Activated naive CD8-positive, alpha-beta T cell treated with anti-CD3 and anti-CD28 coated beads, Interleukin-2, amount 50 U/mL, for 24 hours (primary cell): ENCODE results near the gene PEX11B.

ENCODE experiments used
- ATAC-seq: fragments of 150-1000 bp; cut with Tn5 transposase; one replicate; pipeline ENCODE4 v1.10.0; 2021
- DNase-seq: peaks from one replicate; pipeline ENCODE4 v3.0.0; 2021
- H3K27ac Mint-ChIP-seq: one replicate; pipeline ENCODE4 v1.8.0; 2021; ENCODE audit warnings: mild to moderate bottlenecking, mixed read lengths
- H3K27me3 Mint-ChIP-seq: one replicate; pipeline ENCODE4 v1.8.0; 2021; ENCODE audit warnings: mixed read lengths
- H3K36me3 Mint-ChIP-seq: one replicate; pipeline ENCODE4 v1.8.0; 2021; ENCODE audit warnings: low read depth, mixed read lengths
- H3K4me1 Mint-ChIP-seq: one replicate; pipeline ENCODE4 v1.8.0; 2021; ENCODE audit warnings: mixed read lengths
- H3K4me3 Mint-ChIP-seq: one replicate; pipeline ENCODE4 v1.8.0; 2021; ENCODE audit warnings: mild to moderate bottlenecking, moderate library complexity, mixed read lengths
- H3K9me3 Mint-ChIP-seq: one replicate; pipeline ENCODE4 v1.8.0; 2021; ENCODE audit warnings: mixed read lengths

PEX11B gene

DNA sequence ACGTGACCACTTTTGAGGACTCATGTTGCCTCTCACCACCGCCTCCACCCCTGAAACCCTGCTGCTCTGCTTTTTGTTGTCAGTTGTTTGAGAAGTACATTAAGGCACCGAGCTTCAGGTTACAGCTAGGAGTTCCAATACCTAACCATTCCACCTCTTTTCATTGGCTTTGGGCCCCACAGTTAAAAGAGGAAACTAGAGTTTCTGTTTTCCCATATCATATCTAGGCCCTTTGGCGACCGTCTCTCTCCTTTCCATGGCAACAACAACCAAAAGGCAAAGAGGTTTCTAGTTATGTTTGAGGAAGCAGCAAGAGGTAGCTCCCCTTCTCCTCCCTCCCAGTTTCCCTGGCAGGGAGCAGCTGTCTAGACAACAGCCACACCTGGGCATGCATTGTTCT, 38.7 kb downstream of the PEX11B start:
- Mint-ChIP-seq H3K4me3 (no peak overlapping the region), H3K9me3 (no peaks in the 10 kb centered on the region)

DNA sequence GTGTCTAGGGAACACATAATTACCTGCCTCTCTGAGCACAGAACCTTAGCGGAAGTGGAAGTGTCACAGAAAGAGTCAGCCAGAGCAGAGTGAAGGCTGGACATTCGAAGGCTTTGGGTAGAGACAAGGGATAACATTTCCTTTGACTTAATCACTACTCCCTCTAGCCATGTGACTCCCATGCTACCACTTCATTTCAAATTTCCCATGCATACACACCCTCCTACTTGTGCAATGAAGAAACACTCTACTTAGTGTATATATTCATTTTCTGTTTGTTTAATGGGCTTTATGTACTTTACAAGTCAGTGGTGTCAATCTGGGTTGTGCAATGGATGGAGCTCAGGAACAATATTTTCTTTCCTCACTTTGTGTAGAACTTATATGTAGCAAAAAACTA, 39.8 kb downstream of the PEX11B start:
- Mint-ChIP-seq H3K9me3 (no peaks in the 10 kb centered on the region), H3K36me3 (no peaks in the 10 kb centered on the region), H3K4me1 (peaks cover 3% of the 10 kb centered on the region), H3K27ac (no peak overlapping the region), H3K4me3 (no peak overlapping the region), H3K27me3 (peaks cover 17% of the 10 kb centered on the region)
- no peak for ATAC-seq
- no peak for DNase-seq

More for the DNA sequence above, 38.7 kb downstream of the PEX11B start:
- Mint-ChIP-seq H3K27ac (no peak overlapping the region), H3K4me1 (peaks cover 4% of the 10 kb centered on the region), H3K27me3 (peaks cover 21% of the 10 kb centered on the region), H3K36me3 (no peaks in the 10 kb centered on the region)
- ATAC-seq (no peak), DNase-seq (no peak)

DNA sequence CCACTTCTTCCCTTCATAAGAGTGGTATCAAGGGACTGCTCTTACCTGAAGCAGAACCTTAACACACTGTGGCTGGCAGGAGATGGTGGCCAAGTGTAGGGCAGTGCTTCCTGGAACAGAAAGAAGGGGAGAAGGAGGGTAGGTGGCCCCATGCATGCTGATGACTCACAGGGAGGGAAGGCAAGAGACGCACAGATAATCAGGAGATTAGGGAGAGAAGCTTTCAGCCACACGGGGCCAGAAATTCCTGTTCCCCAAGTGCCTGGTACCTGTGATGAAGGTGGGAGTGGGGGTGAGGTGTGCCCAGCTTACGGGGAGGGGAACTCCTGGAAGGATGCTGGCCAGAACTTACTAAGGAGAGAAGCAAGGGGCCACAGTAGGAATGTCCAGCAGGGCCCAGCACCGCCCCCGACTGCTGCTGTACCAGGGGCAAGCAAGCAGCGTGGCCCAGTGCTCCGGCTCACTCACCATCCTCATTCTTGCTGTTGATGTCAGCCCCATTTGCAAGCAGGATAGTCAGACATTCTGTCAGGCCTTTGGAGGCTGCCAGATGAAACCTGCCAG, 40.5 kb downstream of the PEX11B start:
- Mint-ChIP-seq H3K36me3 (no peaks in the 10 kb centered on the region), H3K27me3 (peaks cover 15% of the 10 kb centered on the region), H3K9me3 (no peaks in the 10 kb centered on the region), H3K4me3 (no peak overlapping the region), H3K4me1 (peaks cover 3% of the 10 kb centered on the region), H3K27ac (no peak overlapping the region)
- DNase-seq (no peak), ATAC-seq (no peak)

DNA sequence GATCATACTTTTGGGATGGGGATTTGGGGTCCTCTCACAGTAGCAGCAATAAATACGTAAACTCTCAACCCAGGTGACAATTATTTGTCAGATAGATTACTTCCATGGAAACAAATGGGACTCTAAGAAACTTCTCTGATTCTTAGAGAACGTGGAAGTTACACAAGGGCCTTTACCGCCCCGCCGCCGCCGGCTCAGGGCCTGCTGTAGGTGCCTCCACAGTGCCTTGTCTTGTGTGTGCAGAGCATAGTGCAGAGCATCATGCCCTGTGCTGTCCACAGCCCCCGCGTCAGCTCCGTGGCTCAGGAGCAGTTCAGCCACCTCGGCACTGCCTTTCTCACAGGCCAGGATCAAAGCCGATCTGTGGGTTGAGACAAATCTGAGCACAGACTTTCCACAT, 43.9 kb downstream of the PEX11B start:
- Mint-ChIP-seq H3K4me1 (peaks cover 18% of the 10 kb centered on the region), H3K36me3 (no peaks in the 10 kb centered on the region)
- no peak for DNase-seq

DNA sequence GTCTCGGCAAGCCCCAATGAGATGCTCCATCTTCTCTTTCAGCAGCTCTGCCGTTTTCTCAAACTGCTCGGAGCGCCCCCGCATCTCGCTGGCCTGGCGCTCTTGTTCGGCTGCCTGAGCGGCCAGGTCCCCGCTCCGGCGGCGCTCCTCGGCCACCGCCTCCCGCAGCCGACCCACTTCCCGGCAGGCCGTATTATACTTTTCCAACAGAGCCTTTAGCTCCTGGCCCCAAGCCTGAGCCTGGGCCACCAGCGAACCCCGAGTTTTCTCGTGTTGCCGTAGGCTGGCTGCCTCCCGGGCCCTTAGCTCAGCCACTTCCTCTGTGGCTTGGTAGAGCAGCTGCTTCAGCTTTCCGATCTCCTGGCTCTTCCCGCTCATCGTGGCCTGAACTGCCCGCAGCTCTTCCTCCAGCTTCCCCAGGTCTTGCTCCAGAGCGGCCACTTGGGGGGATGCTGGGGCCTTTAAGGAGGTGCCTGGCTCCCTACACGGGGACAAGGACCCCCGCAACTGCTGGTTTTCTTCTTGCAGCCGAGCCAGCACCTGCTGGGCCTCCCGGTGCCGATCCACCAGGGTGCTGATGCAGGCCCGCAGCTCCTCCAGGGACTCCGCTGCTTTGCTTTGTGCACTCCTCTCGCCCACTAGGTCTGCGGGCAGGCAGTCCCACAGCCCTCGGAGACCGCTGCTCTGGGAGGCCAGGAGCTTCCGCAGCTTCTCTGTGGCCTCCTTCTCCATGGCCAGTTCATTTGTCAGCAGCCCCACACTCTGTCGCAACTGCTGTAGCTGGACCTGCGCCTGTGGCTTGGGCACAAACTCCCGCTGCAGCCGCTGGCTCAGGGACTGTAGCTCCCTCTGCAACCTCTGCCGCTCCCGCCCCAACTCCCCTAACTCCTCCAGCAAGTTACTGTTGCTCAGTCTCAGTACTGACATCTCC, 46.3 kb downstream of the PEX11B start:
- peak; percentile 74 for ATAC-seq
- Mint-ChIP-seq H3K4me1 (peaks cover 15% of the 10 kb centered on the region), H3K4me3 (peak overlapping the region; percentile 76), H3K9me3 (no peaks in the 10 kb centered on the region), H3K36me3 (no peaks in the 10 kb centered on the region), H3K27ac (no peak overlapping the region), H3K27me3 (peaks cover 17% of the 10 kb centered on the region)
- DNase-seq: peak; percentile 38

More for the DNA sequence above, 43.9 kb downstream of the PEX11B start:
- no peak for ATAC-seq
- H3K4me3 Mint-ChIP-seq: no peak overlapping the region
- no peaks in the 10 kb centered on the region for H3K9me3 Mint-ChIP-seq
- no peak overlapping the region for H3K27ac Mint-ChIP-seq
- peaks cover 15% of the 10 kb centered on the region for H3K27me3 Mint-ChIP-seq

DNA sequence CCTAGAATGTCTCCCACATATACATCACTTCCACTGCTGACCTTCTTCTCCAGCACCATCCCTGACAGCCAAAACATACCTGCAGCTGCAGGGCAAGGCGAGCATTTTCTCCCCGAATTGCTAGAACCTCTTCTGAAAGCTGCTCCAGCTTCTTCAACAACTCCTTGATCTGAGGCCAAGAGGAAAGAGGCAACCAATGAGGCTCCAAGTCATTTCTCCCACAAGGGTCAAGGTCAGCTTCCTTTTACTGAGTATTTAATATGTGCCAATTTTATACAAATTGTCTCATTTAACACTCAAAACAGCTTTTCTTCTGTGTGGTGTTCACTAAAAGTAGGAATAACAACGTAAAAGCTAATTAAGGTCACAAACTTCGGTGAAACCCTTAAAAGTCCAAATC, 50.3 kb downstream of the PEX11B start:
- DNase-seq: no peak

DNA sequence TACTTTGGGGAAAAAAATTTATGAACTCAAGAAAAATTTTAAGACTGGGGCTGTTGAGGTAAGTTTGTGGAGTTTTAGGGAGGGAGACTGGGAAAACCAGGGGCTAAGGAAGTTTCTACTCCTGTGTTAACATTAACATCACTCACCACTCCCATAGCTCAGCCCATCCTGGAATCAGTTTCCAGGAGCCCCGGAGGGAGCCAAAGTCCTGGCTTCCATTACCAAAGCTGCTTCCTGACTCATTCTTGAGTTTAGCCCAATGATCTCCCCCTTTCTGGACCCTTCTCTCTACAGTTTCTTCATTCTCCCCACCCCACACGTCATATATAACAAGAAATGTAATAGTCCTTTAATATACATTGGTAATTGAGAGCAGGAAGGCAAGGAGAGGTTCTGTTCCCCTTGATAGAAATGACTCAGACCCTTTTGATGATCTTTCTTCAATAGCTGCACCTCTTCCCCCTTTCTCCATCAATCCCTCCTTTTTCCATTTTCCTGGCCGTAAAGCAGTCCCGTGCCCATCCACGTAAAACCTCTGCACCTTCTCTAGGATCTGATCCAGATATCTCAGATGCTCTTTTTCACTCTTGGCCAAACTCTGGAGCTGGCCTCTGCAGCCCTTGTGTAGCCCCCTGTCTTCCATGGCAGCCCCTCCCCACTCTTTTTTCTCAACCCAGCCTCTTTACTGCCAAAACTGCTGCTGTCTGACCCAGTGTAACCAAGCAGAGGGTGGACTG, 55.1 kb downstream of the PEX11B start:
- Mint-ChIP-seq H3K27me3 (peaks cover 8% of the 10 kb centered on the region), H3K27ac (no peak overlapping the region), H3K4me3 (no peak overlapping the region), H3K4me1 (peaks cover 5% of the 10 kb centered on the region), H3K36me3 (no peaks in the 10 kb centered on the region), H3K9me3 (no peaks in the 10 kb centered on the region)
- DNase-seq: no peak
- no peak for ATAC-seq

More for the DNA sequence above, 50.3 kb downstream of the PEX11B start:
- peaks cover 12% of the 10 kb centered on the region for H3K27me3 Mint-ChIP-seq
- H3K4me1 Mint-ChIP-seq: peaks cover 15% of the 10 kb centered on the region
- ATAC-seq: no peak
- H3K36me3 Mint-ChIP-seq: no peaks in the 10 kb centered on the region
- no peak overlapping the region for H3K4me3 Mint-ChIP-seq
- H3K9me3 Mint-ChIP-seq: no peaks in the 10 kb centered on the region
- H3K27ac Mint-ChIP-seq: no peak overlapping the region
